ENCODE measurements around the gene TBPL1. TPM values are rescaled to one million over a fixed set of nuclear protein-coding genes. Genes with fewer than 3 reads are reported as not detected.
"Not testable (repeated sequence)": the region's sequence is repeated elsewhere in the genome, so short reads cannot be mapped to it uniquely, and the experiment has no call there.

TBPL1 gene
- total RNA-seq, 1 donor from 2014 or later: 32.0 TPM

GRCh38 chr6:133973109-133973971, 20.3 kb downstream of the TBPL1 start:
- DNase-seq: peak; percentile 77

- peak; percentile 76 for DNase-seq
These were observed 25.2 kb downstream of the TBPL1 start for GRCh38 chr6:133977983-133978895.

DNA sequence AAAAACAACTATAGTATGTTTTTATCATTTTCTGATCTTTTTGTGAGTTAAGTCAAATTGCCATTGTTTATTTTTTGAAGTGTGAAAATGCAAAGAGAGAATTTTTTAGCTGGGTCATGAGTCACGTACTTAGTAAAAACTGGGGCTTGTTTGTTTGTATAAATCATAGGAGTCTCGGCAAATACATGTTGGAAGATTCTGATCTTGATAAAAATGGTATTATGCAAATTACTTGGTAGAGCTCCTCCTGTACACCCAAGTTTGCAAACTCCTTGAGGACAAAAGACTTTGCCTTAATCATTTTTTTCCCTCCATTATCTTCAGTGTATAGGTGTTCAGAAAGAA, 25.8 kb downstream of the TBPL1 start:
- DNase-seq: no peak

DNA sequence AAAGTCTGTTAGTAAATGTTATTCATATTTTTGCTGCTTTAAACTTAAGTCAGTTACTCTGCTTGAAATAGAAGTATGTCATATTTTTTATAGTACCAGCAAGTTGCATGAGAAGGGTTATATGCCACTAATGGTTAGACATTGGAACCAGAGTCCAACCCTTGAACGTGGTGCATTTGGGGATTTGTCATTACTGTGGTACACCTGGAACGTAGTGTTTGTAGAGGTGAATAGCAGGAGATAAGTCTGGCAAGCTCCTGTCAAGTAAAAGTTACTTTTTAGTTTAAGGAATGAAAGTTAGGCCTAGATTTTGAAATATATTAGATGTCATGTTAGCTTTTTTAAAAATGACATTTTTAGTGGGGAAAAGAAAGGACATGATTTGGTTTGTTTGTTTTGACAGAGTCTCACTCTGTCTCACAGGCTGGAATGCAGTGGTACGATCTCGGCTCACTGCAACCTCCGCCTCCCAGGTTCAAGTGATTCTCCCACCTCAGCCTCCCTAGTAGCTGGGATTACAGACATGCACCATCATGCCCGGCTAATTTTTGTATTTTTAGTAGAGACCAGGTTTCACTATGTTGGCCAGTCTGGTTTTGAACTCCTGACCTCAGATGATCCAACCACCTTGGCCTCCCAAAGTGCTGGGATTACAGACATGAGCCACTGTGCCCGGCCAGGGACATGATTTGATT, 26.4 kb downstream of the TBPL1 start:
- DNase-seq: not testable (repeated sequence)

DNA sequence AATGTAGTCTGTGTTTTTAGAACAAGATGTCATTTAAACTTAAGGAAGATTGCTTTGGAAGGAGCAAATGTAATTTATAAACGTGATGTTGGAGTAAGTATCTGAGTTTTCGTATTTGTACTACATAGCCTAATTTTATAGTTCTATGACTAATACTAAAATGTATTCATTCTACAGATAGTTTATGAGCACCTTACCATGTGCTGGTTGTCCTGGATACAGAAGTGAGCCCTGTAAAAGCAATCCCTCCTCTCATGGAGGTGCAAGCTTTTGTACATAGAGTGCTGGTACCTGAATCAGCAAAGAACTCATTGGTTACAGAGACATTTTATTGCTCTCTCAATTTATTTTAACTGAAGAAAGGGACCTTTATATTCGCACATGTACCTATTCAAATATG, 27.1 kb downstream of the TBPL1 start:
- no peak for DNase-seq

DNA sequence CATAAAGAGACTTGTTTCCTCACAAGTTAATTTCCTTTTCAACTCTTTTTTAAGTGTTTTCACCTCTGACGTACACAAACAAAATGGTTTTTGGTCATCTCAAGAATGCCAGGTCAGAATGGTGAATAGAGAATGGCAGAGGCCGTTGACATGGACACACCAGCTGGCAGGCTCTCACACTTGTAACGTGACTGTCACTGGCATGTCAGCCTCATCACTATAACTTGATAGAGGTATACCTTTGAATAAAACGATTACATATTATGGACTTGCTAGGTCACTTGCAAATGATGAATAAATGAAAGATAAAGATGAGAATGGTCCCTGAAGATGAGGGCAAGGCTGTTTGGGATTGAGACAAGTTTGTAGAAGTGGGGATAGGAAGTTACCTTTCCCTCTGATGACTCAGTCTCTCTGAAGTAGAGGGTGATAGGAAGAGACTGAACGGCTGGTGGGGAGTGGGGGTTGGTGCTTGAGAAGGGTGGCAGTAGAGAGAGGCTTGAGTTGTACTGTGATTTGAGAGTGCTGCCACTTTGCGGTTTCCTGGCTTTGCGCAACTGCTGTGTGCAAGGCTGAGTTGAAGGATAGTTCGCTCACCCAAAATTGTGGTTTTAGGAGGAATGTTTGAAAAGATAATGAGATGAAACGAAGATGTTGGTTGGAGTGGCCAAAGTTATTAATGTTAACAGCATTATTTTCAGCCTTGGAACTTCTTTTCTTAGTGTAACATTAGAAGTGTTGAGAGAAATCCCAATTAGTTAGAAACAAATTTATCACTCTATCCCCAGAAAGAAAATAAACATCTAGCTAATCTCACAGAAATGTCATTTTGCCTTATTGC, 30.3 kb downstream of the TBPL1 start:
- DNase-seq: no peak

DNA sequence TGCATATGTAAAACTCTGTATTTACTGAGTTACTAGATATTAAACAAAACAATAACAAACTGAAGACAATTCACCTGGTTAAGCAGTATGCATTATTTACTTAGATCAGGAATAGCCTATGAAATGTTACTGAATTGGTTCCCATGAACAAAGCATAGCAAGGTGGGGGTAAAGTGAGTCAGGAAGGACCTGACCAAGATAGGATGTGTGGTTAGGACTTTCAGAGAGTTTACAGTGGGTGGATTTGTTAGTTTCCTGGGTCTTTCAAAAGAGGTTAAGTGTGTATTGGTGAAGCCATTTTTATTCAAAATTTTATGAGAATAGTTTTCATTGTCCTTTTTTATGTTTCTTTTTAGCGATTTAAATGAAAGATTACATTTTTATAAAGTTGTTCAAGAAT, 32.9 kb downstream of the TBPL1 start:
- DNase-seq: no peak

DNA sequence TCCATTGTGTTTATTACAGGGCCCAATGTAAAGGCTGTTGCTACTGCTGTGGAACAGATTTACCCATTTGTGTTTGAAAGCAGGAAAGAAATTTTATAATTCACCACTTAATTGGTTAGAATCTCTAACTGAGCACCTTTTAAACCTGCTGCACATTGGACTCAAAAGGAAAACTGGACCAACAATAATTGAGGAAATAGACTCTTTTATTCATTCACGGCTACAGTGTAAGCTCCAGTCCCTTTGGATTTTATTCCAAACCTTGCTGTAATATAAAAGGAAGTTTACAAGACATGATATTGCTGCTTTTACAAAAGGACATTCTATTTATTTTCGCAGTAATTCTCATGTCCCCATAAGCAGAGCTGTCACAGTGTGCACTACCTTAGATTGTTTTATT, 33.9 kb downstream of the TBPL1 start:
- DNase-seq: no peak

DNA sequence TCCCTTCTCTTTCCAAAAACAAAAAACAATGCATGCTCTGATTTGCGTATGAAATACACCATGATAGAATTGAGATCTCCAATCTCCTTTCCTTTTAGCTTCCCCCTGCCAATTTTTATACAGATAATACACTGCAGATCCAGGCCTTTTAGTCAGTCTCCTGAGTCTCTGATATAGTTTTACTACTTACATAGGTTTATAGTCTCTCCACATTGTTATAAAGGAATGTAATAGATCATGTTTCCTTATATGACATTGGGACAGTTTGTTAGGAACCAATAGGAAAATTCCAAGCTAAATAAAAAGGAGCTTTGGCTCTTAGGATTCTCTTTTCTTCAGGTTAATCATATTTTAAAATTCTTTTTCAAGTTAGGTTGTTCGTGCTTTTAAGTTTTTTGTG, 36.5 kb downstream of the TBPL1 start:
- peak; percentile 17 for DNase-seq

DNA sequence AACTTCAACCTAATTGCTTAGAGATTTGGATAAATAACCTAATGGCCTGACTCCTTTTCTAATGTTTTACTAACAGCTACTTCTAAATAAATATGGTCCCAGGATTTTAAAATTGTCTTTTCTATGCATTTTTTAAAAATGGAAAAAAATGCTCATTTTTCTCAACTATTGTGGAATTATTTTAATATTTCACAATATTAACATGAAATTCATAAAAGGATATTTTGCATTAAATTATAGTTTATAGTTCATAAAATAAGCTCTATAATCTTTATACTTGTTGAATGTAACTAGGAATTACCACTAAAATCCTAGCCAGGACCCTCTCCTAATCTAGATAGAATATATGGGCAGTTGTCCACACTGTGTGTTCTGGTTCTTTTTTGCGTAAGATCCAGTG, 37.3 kb downstream of the TBPL1 start:
- no peak for DNase-seq

GRCh38 chr6:133991096-133991593, 38.1 kb downstream of the TBPL1 start:
- peak; percentile 54 for DNase-seq

- DNase-seq: no peak
These were observed 40.1 kb downstream of the TBPL1 start for GRCh38 chr6:133992992-133993680.

GRCh38 chr6:133995296-133995695, 42.3 kb downstream of the TBPL1 start:
- no peak for DNase-seq

- no peak for DNase-seq
These were observed 42.7 kb downstream of the TBPL1 start for GRCh38 chr6:133995758-133996157.

DNA sequence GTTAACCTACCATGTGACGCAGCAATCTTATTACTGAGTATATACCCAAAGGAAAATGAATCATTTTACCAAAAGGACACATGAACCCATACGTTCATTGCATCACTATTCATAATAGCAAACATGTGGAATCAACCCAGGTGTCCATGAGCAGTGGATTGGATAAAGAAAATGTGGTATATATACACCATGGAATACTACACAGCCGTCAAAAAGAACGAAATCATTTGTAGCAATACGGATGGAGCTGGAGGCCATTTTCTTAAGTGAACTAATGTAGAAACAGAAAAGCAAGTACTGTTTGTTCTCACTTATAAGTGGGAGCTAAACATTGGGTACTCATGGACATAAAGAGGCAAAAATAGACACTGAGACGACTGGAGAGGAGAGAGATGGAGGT, 44.2 kb downstream of the TBPL1 start:
- DNase-seq: no peak

DNA sequence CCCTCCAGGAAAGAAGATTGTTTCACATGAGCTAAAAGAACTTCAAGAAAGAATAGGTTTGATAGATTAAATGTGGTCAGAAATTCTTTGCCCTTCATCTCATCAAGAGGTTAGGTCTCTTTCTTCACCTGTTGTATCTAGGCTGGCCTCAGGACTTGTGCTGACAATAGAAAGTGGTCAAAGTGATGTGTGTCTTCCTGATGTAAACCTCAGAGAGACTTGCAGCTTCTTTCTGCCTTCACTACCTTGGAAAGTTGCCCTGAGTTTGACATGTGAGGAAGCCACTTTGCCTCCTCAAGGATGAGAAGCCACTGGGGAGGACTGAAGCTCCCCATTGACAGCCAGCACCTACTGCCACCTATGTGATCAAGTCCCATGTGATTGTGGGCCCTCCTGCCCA, 46.3 kb downstream of the TBPL1 start:
- no peak for DNase-seq

- DNase-seq: no peak
These were observed 47.4 kb downstream of the TBPL1 start for GRCh38 chr6:134000443-134000842.

DNA sequence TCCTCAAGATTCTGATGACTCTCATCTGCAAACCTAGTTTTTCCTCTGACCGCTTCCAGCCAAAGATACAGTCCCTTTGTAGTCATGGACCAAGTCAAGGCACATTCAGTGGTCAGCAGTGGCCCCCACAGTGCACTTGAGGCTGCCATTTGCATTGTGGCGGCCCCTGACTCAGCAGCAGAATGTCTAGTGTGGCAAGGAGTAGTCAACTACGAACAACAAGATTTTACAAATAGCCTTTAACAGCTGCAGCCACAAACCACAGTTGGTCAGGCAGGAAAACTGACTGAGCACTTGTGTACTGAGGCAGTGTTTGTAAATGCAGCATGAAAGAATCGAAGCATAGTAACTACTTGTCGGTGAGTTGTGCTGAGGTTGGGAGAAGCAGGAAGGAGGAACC, 49.8 kb downstream of the TBPL1 start:
- DNase-seq: no peak

GRCh38 chr6:134003542-134003951, 50.5 kb downstream of the TBPL1 start:
- DNase-seq: no peak

DNA sequence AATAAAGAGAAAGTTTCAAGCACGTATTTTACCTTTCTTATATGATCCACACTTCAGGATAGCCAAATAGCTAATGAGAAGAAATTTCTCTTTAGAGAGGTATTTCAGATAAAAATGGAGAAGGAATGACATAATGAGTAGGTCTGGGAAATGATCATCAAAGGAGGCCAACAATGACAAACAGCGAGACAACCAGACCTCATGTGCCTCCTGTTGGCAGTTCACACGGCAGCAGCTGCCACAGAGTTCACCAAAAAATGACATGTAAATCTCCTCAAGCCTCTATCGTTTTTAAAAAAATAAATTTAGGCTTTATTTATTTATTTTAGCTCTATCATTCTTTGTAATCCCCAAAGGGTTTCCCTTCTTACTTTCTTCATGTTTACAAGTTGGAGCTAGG, 51.7 kb downstream of the TBPL1 start:
- no peak for DNase-seq

DNA sequence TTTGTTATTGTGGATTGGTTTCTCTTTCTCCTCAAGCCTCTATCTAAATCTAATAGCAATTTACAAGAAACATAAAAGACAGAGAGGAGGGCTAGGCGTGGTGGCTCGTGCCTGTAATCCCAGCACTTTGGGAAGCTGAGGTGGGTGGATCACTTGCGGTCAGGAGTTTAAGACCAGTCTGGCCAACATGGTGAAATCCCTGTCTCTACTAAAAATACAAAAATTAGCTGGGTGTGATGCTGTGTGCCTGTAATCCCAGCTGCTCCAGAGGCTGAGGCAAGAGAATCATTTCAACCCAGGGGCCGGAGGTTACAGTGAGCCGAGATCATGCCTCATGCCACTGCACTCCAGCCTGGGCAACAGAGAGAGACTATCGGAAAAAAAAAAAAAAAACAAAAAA, 52.8 kb downstream of the TBPL1 start:
- DNase-seq: no peak

Data from dermis blood vessel endothelial cell (primary cell).